Measurements from ENCODE around the gene PRKAR1A. TPM values are rescaled to one million over a fixed set of nuclear protein-coding genes. Genes with fewer than 3 reads are reported as not detected.

Gene PRKAR1A
- polyA plus RNA-seq, 1 experiment: 282 TPM

DNA sequence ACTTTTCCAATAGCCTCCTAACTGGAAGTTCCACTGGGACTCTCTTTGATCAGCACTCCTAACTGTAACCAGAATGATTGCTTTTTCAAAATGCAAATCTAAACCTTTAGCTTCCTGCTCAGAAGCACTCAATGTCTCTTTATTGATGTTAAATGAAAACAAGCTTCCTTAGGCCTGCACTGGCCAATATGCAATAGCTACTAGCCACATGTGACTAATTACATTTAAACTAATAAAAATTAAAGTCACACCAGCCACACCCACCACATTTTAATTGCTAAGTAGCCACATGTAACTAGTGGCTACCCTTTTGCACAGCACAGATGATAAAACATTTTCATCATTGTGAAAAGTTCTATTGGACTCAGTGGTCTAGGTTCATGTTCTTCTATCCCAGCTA lies 57.1 kb downstream of the PRKAR1A start:
- CTCF ChIA-PET: no interaction called here

DNA sequence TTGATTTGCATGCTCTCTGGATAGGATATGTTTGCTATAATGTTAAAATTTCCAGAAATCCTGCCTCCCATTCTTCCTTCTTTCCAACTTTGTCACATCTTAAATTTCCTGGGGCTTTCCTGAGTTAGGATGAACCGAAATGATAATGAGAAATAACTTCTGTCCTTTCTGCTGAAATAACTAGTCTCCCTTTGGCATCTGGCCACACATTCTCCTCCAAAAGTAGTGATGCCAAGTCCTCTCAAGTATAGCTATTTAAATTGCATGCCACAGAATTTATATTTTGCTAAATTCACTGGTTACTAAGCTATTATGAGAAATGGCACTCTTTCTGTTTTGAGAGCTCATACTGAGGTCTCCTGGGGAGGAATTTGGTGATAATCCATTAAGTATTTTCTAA lies 58.3 kb downstream of the PRKAR1A start:
- Histone ChIP-seq H3K27ac (ENCODE audit: low read depth, low read length) (no peak overlapping the region), H3K27me3 (ENCODE audit: control insufficient read depth, insufficient read depth, low read length) (no peaks in the 10 kb centered on the region), H3K4me3 (ENCODE audit: low read depth, low read length) (no peak overlapping the region), H3K9me3 (ENCODE audit: control insufficient read depth, insufficient read depth, low read length) (no peaks in the 10 kb centered on the region)
- ChIA-PET CTCF (no interaction called here), POLR2A (no interaction called here)
- no peak for DNase-seq (ENCODE audit: low read depth, low spot score)
- TF ChIP-seq, protein P1, sequence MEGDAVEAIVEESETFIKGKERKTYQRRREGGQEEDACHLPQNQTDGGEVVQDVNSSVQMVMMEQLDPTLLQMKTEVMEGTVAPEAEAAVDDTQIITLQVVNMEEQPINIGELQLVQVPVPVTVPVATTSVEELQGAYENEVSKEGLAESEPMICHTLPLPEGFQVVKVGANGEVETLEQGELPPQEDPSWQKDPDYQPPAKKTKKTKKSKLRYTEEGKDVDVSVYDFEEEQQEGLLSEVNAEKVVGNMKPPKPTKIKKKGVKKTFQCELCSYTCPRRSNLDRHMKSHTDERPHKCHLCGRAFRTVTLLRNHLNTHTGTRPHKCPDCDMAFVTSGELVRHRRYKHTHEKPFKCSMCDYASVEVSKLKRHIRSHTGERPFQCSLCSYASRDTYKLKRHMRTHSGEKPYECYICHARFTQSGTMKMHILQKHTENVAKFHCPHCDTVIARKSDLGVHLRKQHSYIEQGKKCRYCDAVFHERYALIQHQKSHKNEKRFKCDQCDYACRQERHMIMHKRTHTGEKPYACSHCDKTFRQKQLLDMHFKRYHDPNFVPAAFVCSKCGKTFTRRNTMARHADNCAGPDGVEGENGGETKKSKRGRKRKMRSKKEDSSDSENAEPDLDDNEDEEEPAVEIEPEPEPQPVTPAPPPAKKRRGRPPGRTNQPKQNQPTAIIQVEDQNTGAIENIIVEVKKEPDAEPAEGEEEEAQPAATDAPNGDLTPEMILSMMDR (IDR thresholded peaks at IDR 0.05; ENCODE audit: low read depth, low read length): no peak

More for the DNA sequence above, 57.1 kb downstream of the PRKAR1A start:
- H3K9me3 ChIP-seq (ENCODE audit: control insufficient read depth, insufficient read depth, low read length): no peaks in the 10 kb centered on the region
- POLR2A ChIA-PET: no interaction called here
- DNase-seq (ENCODE audit: low read depth, low spot score): no peak
- TF ChIP-seq, protein P1 (IDR thresholded peaks at IDR 0.05; ENCODE audit: low read depth, low read length): no peak
- H3K27me3 ChIP-seq (ENCODE audit: control insufficient read depth, insufficient read depth, low read length): no peaks in the 10 kb centered on the region
- no peak overlapping the region for H3K27ac ChIP-seq (ENCODE audit: low read depth, low read length)
- H3K4me3 ChIP-seq (ENCODE audit: low read depth, low read length): no peak overlapping the region

DNA sequence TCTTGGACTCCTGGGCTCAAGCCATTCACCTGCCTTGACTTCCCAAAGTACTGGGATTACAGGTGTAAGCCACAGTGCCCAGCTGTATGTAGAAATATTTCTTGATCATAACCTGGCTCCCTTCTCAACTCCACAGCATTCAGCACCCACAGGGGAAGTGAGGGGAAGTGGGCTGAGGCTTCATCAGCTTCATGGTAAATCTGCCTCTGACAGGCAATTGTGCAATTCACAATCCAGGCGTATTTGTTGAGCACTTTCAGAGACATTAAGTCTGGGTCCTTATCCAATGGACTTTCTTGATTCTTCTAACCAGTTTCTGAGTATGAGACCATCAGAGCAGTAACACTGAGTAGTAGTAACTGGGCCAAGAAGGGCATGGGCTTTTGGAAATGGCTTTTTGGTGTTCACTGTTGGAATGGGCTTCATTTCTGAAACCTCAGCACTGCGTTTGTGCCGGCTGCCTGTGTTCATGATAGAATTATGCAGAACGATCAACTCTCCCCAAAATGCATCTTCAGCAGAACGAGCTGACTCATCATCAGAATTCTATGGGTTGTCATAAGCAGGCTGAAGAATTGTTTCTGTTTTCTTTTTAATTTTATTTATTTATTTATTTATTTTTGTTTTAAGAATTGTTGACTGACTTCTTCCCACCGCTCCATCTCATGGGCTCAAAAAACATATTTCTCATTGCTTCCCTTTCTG lies 60.1 kb downstream of the PRKAR1A start:
- POLR2A ChIA-PET: no interaction called here
- Histone ChIP-seq H3K27me3 (ENCODE audit: control insufficient read depth, insufficient read depth, low read length) (no peaks in the 10 kb centered on the region), H3K9me3 (ENCODE audit: control insufficient read depth, insufficient read depth, low read length) (no peaks in the 10 kb centered on the region), H3K27ac (ENCODE audit: low read depth, low read length) (no peak overlapping the region), H3K4me3 (ENCODE audit: low read depth, low read length) (no peak overlapping the region)
- CTCF ChIA-PET: interaction anchor here (0.5 kb wide), 1 partner anchor 1955 kb away, joined by 4 read pairs; no protein-coding TSS in a partner anchor
- TF ChIP-seq, protein P1 (IDR thresholded peaks at IDR 0.05; ENCODE audit: low read depth, low read length): no peak
- no peak for DNase-seq (ENCODE audit: low read depth, low spot score)

GRCh38 chr17:68573338-68573737 lies 61.1 kb downstream of the PRKAR1A start:
- no peaks in the 10 kb centered on the region for H3K9me3 ChIP-seq (ENCODE audit: control insufficient read depth, insufficient read depth, low read length)
- H3K4me3 ChIP-seq (ENCODE audit: low read depth, low read length): no peak overlapping the region
- no peaks in the 10 kb centered on the region for H3K27me3 ChIP-seq (ENCODE audit: control insufficient read depth, insufficient read depth, low read length)
- ChIA-PET CTCF (interaction anchor here (0.7 kb wide), 1 partner anchor 185 kb away, joined by 5 read pairs; no protein-coding TSS in a partner anchor), POLR2A (interaction anchor here (0.5 kb wide), 1 partner anchor 97 kb away, joined by 6 read pairs; no protein-coding TSS in a partner anchor)
- TF ChIP-seq, protein P1 (IDR thresholded peaks at IDR 0.05; ENCODE audit: low read depth, low read length): no peak
- no peak overlapping the region for H3K27ac ChIP-seq (ENCODE audit: low read depth, low read length)
- no peak for DNase-seq (ENCODE audit: low read depth, low spot score)

- Histone ChIP-seq H3K9me3 (ENCODE audit: control insufficient read depth, insufficient read depth, low read length) (no peaks in the 10 kb centered on the region), H3K4me3 (ENCODE audit: low read depth, low read length) (no peak overlapping the region), H3K27ac (ENCODE audit: low read depth, low read length) (no peak overlapping the region), H3K27me3 (ENCODE audit: control insufficient read depth, insufficient read depth, low read length) (peaks cover 3% of the 10 kb centered on the region)
- TF ChIP-seq, protein P1 (IDR thresholded peaks at IDR 0.05; ENCODE audit: low read depth, low read length): no peak
- DNase-seq (ENCODE audit: low read depth, low spot score): no peak
- POLR2A ChIA-PET: no interaction called here
- CTCF ChIA-PET: no interaction called here
Observed at GRCh38 chr17:68576137-68576536, 63.9 kb downstream of the PRKAR1A start.
